GM19438 (cell line): ENCODE results near the gene APRT.

ENCODE experiments used
- ATAC-seq: cut with Tn5 transposase; IDR thresholded peaks from one replicate; pipeline ENCODE4 v1.9.1; 2021; ENCODE audit warnings: low read depth; ENCODE audit not compliant: unreplicated experiment

Gene APRT

DNA sequence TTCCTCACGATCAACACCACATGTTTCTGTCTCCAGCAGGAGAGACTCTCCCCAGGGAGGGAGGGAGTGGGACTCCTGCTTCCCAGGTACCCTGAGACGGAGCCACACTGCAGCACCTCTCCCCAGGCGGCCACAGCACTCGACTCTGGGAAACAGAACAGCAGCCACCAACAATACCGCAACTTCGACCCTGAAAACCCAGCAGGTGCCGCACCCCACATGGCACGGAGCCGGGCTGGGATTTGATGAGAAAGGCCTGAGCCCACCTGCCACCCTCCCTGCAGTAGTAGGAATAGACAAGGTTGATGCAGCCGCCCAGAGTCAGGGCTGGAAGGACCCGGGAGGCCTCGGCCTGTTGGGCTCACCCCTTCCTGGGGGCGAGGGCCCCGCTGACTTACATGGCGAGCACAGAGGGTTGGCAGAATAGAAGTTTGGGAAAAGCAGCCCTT, 30.6 kb upstream of the APRT start:
- no peak for ATAC-seq

DNA sequence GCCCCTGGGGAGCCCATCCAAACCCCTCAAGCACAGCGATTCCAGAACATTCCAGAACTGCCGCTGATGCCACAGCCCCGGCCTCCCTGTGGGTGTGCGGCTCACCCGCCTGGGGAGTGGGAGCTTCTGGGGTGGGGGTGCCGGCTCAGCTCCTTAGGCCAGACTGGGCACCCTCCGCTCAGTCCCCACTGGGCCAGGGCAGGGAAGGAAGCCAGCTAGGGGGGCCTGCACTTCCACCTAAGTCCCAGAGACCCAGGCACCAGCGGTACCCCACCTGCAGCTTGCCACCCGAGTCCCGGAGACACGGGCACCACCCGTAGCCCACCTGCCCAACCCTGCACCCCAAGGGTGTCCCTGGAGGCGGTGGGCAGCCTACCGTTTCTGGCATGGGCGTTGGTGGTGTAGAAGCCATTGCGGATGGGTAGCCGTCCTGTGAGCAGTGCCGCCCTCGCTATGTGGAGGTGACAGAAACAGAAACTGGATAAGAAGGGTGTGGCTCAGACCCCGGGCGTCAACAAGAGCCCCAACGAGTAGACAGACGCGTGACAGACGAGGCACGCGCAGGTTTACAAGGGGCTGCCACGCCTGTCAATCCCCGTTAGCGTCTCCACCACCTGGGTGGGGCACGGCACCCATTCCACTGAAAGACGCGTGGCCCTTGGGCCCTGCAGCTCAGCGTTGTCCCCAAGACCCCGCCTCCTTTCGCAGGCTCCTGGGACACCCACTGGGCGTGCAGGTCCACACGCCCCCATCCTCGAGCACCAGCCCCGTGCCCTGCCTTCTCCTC, 30.0 kb upstream of the APRT start:
- ATAC-seq: no peak

DNA sequence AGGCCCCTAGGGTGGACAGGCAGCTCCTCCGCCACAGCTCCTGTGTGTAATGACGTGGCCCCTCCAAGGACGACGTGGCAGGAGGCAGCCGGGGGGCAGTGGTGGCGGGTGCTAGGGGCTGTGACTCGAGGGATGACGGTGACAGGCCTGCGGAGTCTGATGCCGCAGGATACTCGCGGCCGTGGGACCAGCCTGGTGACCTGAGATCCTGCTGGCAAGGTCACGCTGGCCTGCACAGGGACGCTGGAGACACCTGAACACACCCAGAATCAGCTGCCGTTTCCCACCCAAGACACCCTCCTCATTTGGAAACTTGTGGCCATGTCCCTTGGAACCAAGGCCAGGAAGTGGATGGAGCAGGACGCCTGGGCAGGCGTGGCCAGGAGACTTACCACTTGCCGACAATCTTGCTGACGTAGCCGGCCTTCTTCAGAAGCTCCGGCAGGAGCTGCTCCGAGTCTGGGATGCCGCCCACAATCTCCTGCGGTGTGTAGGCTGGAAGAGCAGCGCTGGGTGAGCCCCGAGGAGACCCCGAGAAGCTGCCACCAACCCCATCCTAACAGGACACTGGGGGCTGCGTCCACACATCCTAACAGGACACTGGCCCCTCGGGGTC, 29.0 kb upstream of the APRT start:
- no peak for ATAC-seq

DNA sequence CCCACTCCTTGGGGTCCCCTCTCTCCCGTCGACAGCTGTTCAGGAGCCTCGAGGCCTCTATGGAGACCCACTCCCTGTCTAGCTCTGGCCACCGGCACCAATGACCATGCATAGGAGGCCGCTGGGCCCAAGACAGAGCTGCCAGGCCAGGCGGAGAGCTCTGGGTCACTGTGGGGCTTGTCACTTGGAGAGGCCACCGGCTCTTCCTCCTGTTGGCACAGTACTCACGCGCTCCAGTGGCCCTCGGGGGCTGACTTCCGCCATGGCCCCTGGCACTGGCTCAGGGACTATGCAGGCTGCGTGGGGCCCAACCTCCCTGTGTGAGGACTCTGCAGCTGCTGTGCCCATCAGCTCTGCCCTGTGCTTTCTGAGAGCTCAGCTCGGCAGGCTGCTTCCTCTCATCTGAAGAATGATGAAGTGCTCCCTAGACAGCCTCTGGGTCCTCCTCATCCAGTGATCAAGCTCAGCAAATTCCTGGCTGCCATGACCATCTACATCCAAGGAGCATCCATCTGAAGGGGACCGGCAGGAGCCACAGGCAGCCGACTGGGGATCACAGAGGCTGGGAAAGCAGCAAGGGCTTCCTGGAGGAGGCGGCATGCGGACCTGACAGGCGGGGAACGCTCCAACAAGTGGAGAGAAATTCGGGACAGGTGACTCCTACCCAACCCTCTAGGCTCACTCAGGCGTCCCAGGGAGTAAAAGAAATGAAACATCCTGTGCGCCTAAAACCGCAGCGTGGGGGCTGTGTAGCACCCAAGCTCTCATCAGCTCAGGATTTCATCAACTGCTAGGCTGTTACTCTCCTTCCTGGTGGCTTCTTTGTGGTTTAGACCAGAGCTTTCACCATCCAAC, 28.2 kb upstream of the APRT start:
- ATAC-seq: no peak

DNA sequence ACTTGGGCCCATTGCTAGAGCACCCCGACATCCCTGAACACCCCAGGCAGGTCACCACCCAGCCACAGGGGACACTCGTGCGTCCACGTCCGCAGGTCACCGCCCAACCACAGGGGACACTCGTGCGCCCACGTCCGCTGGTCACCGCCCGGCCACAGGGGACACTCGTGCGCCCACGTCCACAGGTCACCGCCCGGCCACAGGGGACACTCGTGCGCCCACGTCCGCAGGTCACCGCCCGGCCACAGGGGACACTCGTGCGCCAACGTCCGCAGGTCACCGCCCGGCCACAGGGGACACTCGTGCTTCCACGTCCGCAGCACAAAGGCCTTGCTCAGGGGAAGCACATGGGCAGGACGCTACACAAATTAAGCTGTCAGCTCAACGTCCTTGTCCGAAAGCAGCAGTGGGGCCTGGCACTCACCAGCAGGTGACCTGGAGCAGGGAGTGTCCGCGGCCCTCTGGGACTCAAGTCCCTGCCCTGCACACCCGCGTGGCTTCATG, 27.4 kb upstream of the APRT start:
- ATAC-seq: no peak

DNA sequence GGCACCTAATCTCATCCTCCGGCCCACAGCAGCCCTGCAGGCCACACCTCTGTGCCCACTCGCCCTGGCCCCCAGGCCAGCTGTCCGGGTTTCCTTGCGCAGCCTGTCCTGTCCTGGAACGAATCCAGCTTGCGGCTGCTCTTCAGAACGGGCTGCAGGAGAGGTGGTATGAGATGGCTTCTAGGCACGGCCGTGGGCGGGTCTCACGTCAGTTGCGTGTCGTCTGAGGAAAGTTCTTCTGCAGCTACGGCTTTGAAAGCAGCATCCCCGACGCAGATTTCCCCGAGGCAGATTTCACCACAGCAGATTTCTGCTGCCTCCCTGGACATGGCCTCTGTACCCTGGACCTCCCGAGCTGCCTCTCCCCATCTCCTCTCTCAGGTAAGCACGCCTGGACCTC, 26.8 kb upstream of the APRT start:
- no peak for ATAC-seq

DNA sequence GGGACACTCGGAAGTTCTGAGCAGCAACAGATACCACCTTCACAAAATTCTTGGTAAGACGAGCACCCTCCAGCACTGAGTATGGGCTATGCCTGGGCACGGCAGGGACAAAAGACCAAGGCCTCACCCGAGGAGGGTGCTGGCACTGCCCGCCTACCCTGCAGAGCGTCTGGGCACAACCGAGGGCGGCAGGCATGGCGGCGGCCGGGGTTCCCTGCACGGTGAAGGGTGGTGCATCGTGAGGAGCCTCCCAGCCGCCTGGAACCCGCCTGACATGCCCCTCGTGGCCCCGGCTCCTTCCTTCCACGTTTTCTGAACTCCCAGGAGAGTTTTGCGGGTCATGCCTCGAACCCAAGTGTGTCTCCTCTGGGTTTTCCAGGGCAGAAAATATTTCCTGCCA, 26.1 kb upstream of the APRT start:
- ATAC-seq: no peak

DNA sequence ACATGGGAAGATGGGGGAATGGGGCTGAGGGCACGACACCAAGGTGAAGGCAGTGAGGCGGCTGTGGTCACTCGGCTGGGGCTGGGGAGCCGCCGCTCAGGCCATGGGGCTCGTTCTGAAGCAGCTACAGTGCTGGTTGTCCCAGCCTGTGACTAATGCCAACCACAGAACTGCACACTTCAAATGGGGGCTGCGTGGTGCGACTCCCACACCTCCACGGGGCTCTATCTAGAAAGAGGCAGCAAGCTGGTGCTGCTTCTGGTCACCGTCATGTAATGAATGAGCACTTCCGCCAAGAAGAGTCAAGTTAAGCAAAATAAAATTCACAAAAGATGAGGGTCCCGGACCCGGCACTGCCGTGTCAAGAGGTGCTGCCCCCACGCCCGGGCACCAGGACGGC, 25.1 kb upstream of the APRT start:
- ATAC-seq: no peak

DNA sequence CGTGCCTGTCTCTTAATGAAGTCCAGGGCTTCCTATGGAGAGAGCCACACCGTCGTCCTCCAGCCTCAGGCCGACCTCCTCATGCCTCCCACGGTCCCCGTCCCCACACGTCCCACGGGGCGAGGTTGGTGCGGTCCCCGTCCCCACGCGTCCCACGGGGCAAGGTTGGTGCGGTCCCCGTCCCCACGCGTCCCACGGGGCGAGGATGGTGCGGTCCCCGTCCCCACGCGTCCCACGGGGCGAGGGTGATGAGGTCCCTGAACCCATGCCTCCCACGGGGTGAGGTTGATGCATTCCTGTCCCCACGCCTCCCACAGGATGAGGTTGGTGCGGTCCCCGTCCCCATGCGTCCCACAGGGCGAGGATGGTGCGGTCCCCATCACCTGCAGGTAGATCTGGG, 24.1 kb upstream of the APRT start:
- no peak for ATAC-seq

DNA sequence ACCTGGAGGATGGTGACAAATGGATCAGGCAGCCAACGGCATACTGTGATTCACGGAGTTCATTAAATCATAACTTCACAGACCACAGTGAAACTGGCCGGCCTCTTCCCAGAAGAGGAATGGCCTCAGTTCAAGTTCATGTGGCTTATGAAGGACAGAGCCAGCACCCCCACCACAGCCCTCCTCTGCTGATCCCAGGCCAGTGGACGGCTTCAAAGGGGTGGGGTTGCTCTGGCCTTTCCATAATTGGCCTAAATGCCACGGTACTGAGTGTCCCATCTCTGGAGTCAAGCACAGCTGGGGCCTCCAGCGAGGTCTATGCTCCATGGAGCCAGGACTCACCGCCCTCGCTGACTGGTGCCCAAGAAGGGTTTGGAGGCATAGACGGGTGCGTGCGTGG, 23.7 kb upstream of the APRT start:
- no peak for ATAC-seq

DNA sequence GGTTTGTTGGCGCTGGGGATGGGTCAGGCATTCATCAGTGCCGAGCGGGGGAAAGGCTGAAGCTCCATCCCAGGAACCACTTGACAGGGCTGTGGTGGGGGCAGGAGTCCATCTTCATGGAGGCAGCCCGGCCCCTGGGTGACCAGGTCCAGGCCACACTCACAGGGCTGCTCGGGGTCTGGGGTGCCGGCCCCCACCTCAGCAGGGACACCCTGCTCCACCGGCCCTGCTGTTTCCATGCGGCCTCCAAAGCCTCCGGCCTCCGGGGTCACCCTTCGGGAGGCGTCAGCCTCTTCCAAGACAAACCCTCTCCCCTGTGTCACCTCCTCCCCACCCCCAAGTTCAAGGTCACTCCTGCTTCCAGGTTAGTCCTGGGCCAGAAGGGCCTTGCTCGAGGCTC, 22.9 kb upstream of the APRT start:
- ATAC-seq: no peak

DNA sequence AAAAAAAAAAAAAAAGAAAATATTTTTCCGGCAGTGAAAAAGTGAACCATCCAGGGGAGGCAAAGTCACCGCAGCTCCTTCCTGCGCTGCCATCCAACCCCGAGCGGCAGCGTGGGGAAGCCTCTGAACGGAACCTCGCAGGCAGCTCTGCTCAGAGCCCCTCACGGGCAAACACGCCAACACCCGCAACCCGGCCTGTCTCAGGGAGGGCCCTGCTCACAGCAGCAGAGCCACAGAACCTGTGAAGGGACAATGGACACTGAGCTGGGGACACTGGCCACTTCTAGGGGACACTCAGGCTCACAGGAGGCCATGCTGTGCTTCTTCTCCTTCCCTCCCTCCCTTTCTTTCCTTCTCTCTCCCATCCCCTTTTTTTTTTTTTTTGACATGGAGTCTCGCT, 21.4 kb upstream of the APRT start:
- ATAC-seq: no peak

DNA sequence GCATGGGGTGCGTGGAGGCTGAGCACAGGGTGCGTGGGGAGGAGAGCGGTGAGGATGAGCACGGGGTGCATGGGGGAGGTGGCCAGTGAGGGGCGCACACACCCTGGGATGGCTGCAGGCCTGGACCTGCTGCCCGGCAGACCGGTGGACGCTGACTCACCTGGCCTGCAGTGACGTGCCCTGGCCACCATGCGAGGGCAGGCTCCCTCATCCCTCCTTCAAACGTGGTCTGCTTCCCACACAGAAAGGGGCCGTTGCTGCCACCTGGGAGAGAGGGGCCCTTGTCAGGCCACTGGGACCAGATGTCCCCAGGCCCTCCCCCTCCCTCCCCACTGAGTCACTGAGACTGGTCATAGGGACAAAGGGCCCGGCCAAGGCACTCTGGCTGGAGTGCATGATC, 20.1 kb upstream of the APRT start:
- no peak for ATAC-seq

DNA sequence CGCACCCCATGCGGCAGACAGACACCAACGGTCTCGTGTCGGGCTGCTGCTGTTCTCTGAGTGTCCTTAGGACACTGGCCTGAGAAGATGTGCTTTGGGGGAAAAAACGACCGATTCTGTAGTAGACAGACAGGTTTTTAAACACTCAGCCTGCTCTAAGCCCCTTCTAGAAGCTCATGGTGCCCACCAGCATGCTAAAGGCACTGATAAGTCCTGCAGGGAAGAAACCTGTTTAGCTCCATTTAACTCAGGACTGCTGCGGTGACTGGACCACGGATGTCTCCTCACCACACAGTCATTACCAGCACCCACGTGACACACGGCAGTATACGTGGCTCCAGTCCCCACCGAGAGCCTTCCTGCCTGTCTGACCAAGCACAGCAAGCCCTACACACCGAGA, 19.1 kb upstream of the APRT start:
- no peak for ATAC-seq

DNA sequence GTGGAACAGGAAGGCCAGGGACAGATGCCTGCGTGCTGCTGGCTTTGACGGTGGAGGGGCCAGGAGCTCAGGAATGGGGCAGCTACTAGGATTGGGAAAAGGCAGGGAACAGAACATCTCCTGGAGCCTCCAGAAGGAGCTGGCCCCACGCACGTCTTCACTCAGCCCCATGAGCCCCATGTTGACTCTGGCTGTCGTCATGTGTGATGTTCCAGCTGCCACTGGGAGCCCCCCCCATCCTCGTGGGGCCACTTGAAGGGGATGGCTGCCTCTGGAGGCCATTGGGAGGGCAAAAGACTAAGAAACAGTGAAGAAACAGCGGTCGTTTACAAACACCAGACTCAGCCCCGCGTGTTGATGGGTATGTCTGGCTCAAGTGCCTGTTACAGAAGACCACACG, 18.5 kb upstream of the APRT start:
- ATAC-seq: no peak

DNA sequence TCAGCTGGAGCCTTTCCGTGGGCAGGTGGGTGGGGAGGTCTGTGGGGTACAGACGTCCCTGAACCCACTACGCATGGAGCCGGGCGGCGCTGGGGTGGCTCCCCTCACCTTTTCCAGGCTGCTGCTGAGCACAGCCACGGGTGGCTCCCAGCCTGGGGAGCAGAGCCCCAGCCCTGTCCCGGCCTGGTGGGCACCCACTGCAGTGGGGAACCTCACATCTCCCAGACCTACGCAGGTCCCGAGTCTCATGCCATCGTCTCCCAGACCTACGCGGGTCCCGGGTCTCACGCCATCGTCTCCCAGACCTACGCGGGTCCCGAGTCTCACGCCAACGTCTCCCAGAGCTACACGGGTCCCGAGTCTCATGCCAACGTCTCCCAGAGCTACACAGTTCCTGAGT, 17.0 kb upstream of the APRT start:
- ATAC-seq: no peak

DNA sequence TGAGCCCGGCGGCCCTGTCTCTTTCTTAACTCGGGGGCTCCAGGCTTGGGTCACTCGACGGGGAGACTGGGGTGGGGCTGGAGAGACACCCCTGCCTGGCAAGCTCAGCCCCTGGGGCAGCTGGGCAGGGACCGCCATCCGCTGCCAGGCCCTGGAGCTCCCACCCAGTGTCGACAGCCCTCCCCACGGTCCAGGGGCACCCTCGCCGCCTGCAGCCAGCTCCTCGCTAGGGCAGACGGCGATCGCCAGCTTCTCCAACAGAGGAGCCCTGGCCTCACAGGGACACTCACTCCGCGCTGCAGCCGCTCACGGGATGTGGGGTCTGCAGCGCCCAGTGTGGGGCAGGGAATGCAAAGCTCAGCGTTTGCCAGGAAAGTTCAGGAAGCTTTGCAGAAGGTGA, 16.0 kb upstream of the APRT start:
- no peak for ATAC-seq

DNA sequence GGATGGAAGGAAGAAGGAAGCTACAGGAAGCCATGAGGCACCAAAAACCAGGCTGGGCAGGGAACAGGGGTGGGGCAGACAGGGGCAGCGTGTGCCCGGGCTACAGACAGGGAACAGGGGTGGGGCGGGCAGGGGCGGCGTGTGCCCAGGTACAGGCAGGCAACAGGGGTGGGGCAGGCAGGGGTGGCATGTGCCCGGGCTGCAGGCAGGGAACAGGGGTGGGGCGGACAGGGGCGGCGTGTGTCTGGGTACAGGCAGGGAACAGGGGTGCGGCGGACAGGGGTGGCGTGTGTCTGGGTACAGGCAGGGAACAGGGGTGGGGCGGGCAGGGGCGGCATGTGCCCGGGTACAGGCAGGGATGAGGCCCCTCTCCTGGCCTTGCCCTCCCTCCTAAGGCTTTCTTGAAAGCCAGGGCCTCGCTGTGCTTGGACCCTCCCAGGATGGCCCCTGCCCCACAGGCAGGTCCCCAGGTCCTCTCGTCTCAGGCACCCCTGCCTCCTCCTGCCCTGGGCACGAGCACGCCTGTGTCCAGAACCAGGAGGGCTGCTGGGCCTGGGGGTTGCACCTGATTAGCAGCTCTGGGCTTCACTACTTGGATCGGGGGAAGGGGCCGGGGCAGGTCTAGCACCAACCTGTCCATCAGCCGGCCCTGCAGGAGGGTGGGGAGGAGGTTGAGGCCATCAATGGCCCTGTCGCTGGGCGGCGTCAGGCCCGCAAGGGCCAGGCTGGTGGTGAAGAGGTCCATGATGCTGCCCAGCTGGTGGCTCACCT, 14.5 kb upstream of the APRT start:
- ATAC-seq: no peak

DNA sequence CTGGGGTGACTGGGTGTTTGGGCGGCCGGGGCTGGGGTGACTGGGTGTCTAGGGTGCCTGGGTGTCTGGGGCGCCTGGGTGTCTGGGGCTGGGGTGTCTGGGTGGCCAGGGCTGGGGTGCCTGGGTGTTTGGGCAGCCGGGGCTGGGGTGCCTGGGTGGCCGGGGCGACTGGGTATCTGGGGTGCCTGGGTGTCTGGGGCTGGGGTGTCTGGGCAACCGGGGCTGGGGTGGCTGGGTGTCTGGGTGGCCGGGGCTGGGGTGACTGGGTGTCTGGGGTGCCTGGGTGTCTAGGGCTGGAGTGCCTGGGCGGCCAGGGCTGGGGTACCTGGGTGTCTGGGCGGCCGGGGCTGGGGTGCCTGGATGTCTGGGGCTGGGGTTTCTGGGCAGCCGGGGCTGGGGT, 13.4 kb upstream of the APRT start:
- ATAC-seq: no peak

DNA sequence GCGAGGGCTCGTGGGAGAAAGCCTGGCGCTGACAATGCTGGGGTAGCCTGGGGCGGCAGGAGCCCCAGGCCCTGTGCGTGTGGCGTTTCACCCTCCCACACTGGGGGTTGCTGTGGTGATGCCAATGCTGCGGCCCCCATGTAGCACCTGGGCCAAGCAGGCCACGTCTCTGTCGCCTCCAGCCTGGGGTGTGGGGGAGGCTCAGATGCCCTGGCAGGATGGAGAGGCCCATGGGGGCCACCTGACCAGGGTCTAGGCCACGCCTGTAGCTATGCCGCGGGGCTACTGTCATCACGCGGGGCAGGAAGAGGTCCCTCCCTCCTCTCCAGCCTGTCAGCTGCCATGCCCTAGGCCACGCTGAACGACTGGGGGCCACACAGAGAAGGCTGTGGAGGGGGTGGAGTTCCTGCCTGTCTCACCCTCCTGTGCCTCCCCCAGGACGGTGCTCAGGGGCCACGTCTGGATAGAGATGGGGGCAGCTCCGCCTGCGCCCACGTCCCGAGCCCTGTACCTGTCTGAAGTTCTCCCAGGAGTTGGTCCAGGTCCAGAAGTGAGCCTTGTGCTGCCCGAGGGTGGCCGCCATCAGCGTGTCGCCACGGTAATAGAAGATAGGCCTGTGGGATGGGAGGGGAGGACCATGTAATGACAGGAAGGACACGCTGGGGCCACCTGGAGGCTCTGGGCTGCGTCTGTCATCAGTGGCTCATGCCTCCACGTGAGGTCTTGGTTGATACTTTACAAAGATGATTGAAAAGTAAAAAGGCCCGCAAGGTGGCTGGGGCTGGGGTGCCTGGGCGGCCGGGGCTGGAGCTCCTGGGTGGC, 12.7 kb upstream of the APRT start:
- no peak for ATAC-seq
